Hematopoietic multipotent progenitor cell treated with erythropoietin and hydrocortisone succinate and interleukin-3 and kit ligand, for 4 days (in vitro differentiated cells): Measurements from ENCODE around the gene TTI1.

ENCODE experiments used
- DNase-seq: peaks from one replicate; pipeline ENCODE4 v3.0.0-alpha.2; 2015

Gene TTI1

DNA sequence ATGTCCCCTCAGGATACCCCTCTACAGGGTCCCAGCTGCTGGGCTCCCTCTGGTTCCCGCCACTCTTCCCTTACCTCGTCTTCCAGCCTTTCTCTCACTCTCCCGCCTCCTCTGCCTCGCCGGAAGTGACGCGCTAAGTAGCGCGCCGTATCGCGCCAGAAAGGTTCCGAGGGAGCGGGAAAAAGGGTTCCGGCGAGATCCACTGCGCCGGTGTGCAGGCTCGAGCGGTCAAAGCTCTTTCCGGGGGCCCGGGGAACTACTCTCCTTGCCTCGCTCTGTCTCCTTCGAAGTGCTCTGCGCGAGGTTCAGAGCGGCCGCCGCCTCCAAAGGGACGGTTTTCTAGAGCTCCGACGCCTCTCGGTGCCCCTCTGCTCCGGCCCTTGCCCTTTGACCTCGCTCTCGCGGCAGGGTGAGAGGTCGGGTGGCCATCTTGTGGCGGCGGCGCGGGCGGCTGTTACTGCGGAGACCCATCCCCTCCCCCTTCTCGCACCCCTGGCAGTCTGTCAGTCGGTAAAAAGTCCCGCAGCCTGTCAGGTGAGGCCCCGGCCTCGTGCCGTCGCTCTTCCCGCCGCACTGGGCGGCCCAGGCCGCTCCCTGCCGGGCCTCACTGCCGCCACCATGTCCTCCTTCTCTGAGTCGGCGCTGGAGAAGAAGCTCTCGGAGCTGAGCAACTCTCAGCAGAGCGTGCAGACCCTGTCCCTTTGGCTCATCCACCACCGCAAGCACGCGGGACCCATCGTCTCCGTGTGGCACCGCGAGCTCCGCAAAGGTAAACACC lies at the start of gene TTI1, which contains the start of gene RPRD1B:
TTI1 (minus strand) TSS at position 127 of the 778 bp plus-strand sequence. CDS start 19,640 bp downstream, outside the sequence.
RPRD1B (plus strand) TSS at position 417 of the 778 bp plus-strand sequence; CDS start at position 619, 202 bp downstream.
- peak; percentile 96 for DNase-seq

GRCh38 chr20:38082894-38083293 lies 49.6 kb upstream of the TTI1 start:
- no peak for DNase-seq

DNA sequence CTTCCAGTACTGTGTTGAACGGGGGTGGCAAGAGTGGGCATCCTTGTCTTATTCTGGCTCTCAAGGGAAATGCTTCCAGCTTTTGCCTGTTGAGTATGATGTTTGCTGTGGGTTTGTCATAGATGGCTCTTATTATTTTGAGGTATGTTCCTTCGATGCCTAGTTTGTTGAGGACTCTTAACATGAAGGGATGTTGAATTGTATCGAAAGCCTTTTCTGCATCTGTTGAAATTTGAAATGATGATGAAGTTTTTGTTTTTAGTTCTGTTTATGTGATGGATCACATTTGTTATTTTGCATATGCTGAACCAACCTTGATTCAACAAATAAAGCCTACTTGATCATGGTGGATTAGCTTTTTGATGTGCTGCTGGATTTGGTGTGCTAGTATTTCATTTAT lies 48.3 kb upstream of the TTI1 start:
- DNase-seq = no peak

- DNase-seq = no peak
These were observed 46.1 kb upstream of the TTI1 start for GRCh38 chr20:38079353-38079752.

DNA sequence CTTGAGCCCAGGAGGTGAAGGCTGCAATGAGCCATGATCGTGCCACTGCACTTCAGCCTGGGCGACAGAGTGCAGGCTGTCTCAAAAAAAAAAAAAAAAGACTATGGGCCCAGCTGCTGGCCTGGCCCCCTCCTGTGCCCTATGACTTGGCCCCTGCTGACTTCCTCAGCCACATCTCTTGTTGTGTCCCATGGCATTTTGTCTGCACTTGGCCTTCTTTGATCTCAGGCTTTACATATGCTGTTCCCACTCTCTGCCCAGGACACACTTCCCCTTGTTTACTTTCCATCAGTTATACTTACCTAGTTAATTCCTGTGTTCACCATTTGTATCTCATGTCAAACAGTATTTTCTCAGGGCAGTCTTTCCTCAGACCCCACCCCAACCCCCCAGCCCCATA lies 44.8 kb upstream of the TTI1 start:
- DNase-seq = no peak

GRCh38 chr20:38076548-38076947 lies 43.3 kb upstream of the TTI1 start:
- peak; percentile 7 for DNase-seq

DNA sequence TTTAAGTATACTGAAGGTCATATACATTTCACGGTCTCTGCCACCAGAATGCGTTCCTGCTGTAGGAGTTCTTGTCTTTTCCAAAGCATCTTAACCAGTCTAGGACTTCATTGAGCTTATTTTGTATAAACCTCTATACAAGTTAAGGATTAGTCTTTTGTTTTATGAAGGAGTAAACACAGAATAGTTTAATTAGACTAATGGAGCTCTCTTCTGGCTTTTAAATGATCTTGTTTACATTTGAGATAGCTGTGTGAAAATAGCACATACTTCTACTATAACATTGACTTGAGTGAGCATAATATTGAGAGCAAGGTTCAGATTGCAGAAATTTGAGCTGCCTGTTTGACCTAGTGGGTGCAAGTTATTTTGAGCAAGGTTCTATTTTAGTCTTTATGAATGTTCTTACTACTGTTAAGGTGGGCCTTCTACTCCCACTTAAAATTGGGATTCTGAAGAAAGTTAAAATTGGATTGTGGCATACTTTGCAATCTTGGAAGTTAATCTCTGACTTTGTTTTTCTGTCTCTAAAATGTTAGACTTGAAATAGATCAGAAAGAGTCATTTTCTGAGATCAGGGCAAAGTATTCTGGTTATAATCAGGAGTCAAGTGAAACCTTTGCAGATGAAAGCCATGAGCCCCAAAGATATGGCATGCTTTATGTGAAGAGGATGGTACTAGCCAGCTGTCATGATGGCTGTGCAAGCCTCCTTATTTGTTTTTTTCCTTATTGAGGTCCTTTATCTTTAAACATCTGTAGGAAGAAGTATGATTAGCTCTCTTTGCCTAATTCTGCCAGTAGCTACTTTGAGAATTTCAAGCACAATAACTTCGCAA lies 42.1 kb upstream of the TTI1 start:
- DNase-seq = no peak

- peak; percentile 73 for DNase-seq
These were observed 40.2 kb upstream of the TTI1 start for GRCh38 chr20:38073307-38074071.

- DNase-seq = no peak
These were observed 39.6 kb upstream of the TTI1 start for GRCh38 chr20:38072898-38073297.

GRCh38 chr20:38067717-38068365 lies 34.6 kb upstream of the TTI1 start:
- no peak for DNase-seq

DNA sequence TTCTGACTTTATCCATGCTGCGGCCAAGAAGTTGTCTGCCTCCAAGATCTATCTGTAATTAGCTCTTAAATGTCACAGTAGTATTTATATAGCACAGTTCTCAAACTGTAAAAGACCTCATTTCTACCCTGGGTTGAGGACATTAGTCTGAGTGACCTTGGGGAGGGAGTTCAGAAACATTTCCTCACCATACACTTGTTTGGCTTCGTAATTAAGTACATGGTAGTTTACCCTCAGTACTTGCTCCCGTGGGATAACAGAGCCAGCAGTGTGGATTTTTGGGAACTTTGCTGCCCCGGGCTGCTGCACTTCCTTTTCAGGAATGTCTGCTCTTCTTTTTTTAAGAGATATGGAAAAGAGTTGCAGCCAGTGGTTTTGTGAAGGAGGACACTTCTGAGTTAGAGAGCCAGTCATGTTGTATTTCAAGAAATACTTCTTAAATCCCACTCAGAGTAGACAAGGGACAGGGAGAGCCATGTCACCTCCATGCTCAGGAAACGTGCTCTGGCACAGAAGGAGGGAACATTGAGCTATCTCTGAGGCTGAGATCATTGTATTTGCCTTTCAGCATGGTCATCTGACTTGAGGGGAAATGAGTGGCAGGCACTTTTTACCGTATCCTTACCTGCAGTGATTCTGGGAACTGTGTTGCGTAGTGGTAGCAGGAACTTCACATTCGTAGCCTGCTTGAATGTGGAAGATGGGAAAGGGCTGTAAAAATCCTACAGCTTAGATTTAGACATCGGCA lies 33.9 kb upstream of the TTI1 start:
- DNase-seq = no peak

GRCh38 chr20:38065764-38066375 lies 32.6 kb upstream of the TTI1 start:
- no peak for DNase-seq

- no peak for DNase-seq
These were observed 30.8 kb upstream of the TTI1 start for GRCh38 chr20:38063911-38064530.

- DNase-seq = no peak
These were observed 29.6 kb upstream of the TTI1 start for GRCh38 chr20:38062890-38063289.

GRCh38 chr20:38061109-38061508 lies 27.9 kb upstream of the TTI1 start:
- no peak for DNase-seq

DNA sequence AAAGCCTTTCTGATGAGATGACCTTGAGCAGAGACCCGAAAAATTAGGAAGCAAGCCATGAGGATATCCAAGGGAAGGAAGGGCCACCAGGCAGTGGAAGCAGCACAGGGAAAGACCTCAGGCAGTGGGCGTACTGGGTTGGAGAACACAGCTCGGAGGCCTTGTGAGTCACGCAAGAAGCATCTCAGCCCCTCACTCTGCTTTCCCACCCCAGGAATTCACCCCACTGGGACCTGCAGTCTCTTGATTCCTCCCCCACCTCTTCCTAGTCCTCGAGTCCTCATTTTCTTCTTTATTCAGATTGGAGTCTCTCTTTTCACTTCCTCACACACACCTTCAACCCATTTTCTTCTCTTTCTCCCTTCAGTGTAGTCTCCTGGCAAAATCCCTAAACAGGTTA lies 27.3 kb upstream of the TTI1 start:
- DNase-seq = no peak

GRCh38 chr20:38059832-38060231 lies 26.6 kb upstream of the TTI1 start:
- no peak for DNase-seq

- peak; percentile 88 for DNase-seq
These were observed 24.2 kb upstream of the TTI1 start for GRCh38 chr20:38057351-38057972.

DNA sequence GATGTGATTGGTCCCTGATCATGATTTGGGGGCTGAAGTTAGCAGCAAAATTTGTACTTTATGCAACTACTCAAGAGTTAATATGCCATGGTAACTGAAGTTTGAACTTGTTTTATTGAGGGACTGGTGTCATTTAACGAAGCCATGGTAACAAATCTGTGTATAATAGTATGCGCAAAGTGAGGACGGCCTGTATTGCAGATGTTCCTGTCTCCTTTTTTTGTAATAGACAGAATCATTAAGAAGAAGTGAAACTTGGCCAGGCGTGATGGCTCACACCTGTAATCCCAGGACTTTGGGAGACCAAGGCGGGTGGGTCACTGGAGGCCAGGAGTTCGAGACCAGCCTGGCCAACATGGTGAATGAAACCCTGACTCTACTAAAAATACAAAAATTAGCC lies 22.6 kb upstream of the TTI1 start:
- no peak for DNase-seq

- DNase-seq = peak; percentile 22
These were observed 22.0 kb upstream of the TTI1 start for GRCh38 chr20:38055294-38055693.
